CD8-positive, alpha-beta memory T cell (primary cell): ENCODE data around the gene NR2C2. TPM values are rescaled to one million over a fixed set of nuclear protein-coding genes. Genes with fewer than 3 reads are reported as not detected.

Source experiments
- CTCF ChIA-PET: fragments of 350-600 bp; sonication (Branson Sonifier 250); formaldehyde crosslinking; loops from one replicate; lab custom pipeline; 2021; ENCODE audit warnings: antibody characterized with exemption; lab: Charles Lee
- POLR2A ChIA-PET: fragments of 350-600 bp; sonication (Branson Sonifier 250); formaldehyde crosslinking; loops from one replicate; lab custom pipeline; 2021; ENCODE audit warnings: antibody characterized with exemption; lab: Charles Lee
- DNase-seq, 5 donors: peaks; one replicate each; pipeline versions ENCODE4 v3.0.0 to v3.0.0-alpha.2; 2020 to 2022; ENCODE audit warnings: mixed read lengths in 1 of 5
- H3K27ac ChIP-seq: one replicate; pipeline ENCODE4 v1.7.0; 2013; ENCODE audit warnings: low read depth, mild to moderate bottlenecking, low read length, moderate library complexity
- H3K27me3 ChIP-seq: 2 replicates; pipeline ENCODE4 v1.7.0; 2013; ENCODE audit warnings: low read length, mild to moderate bottlenecking; ENCODE audit not compliant: insufficient read depth, poor library complexity, severe bottlenecking
- H3K36me3 ChIP-seq: 2 replicates; pipeline ENCODE4 v1.7.0; 2013; ENCODE audit warnings: mild to moderate bottlenecking, low read length, moderate library complexity; ENCODE audit not compliant: insufficient read depth
- H3K4me1 ChIP-seq: 2 replicates; pipeline ENCODE4 v1.7.0; 2013; ENCODE audit warnings: mild to moderate bottlenecking, low read length, moderate library complexity; ENCODE audit not compliant: insufficient read depth
- H3K4me3 ChIP-seq: 2 replicates; pipeline ENCODE4 v1.7.0; 2013; ENCODE audit warnings: mild to moderate bottlenecking, low read length
- H3K9me3 ChIP-seq: 2 replicates; pipeline ENCODE4 v1.7.0; 2013; ENCODE audit warnings: mild to moderate bottlenecking, low read length
- H3K27ac Mint-ChIP-seq, 8 donors: one replicate each; pipeline ENCODE4 v1.8.0; 2020 to 2021; ENCODE audit warnings: mixed read lengths in 8 of 8, mild to moderate bottlenecking in 6 of 8, inconsistent platforms in 3 of 8, moderate library complexity in 3 of 8
- H3K27me3 Mint-ChIP-seq, 2 donors: one replicate each; pipeline ENCODE4 v1.8.0; 2020 to 2021; ENCODE audit warnings: mixed read lengths in 2 of 2, mild to moderate bottlenecking in 1 of 2, moderate library complexity in 1 of 2
- H3K36me3 Mint-ChIP-seq, 3 donors: one replicate each; pipeline ENCODE4 v1.8.0; 2020 to 2021; ENCODE audit warnings: mixed read lengths in 3 of 3, inconsistent platforms in 1 of 3, mild to moderate bottlenecking in 1 of 3
- H3K4me1 Mint-ChIP-seq, 3 donors: one replicate each; pipeline ENCODE4 v1.8.0; 2020 to 2021; ENCODE audit warnings: mixed read lengths in 3 of 3, inconsistent platforms in 1 of 3, mild to moderate bottlenecking in 1 of 3
- H3K4me3 Mint-ChIP-seq, 7 donors: one replicate each; pipeline ENCODE4 v1.8.0; 2020 to 2021; ENCODE audit warnings: mixed read lengths in 7 of 7, mild to moderate bottlenecking in 6 of 7, moderate library complexity in 4 of 7, inconsistent platforms in 2 of 7
- H3K9me3 Mint-ChIP-seq, 5 donors: one replicate each; pipeline ENCODE4 v1.8.0; 2020 to 2022; ENCODE audit warnings: mixed read lengths in 5 of 5, mild to moderate bottlenecking in 3 of 5, moderate library complexity in 2 of 5, inconsistent platforms in 1 of 5
- polyA plus RNA-seq: library from polyadenylated mRNA; unstranded; fragments of 300-500 nt; fragmentation: Illumina TruSeq; gene quantifications from one replicate; pipeline ENCODE4 v1.2.3, GENCODE V29; 2021
- total RNA-seq, 2 experiments: library from RNA; stranded (reverse); gene quantifications; one replicate each; pipeline ENCODE4 v1.2.3, GENCODE V29; 2021

Gene NR2C2
- total and polyA plus RNA-seq, 3 experiments from 2014 or later: 14.5 to 47.1 (median 46.7) TPM

GRCh38 chr3:14980689-14981088 is 33.3 kb downstream of the NR2C2 start:
- Mint-ChIP-seq H3K4me1 (peaks cover 34 to 61% (median 60%) of the 10 kb centered on the region in 3 donors), H3K9me3 (peaks cover 0 to 7% (median 0%) of the 10 kb centered on the region in 5 donors), H3K27me3 (no peaks in the 10 kb centered on the region), H3K27ac (peak overlapping the region in 2 of 8 donors; percentile 32 to 47), H3K4me3 (no peak overlapping the region), H3K36me3 (peaks cover 7 to 26% (median 21%) of the 10 kb centered on the region in 3 donors)
- H3K27me3 ChIP-seq: no peaks in the 10 kb centered on the region
- ChIA-PET CTCF (no interaction called here), POLR2A (no interaction called here)
- H3K4me1 ChIP-seq: no peaks in the 10 kb centered on the region
- H3K36me3 ChIP-seq: no peaks in the 10 kb centered on the region
- DNase-seq: no peak
- H3K27ac ChIP-seq: no peak overlapping the region
- H3K4me3 ChIP-seq: no peak overlapping the region
- H3K9me3 ChIP-seq: no peaks in the 10 kb centered on the region

GRCh38 chr3:14984581-14985113 is 37.3 kb downstream of the NR2C2 start:
- Histone ChIP-seq H3K27me3 (no peaks in the 10 kb centered on the region), H3K27ac (no peak overlapping the region), H3K9me3 (no peaks in the 10 kb centered on the region), H3K4me1 (peaks cover 7% of the 10 kb centered on the region), H3K4me3 (no peak overlapping the region), H3K36me3 (no peaks in the 10 kb centered on the region)
- peaks cover 34 to 66% (median 65%) of the 10 kb centered on the region in 3 donors for H3K4me1 Mint-ChIP-seq
- peaks cover 7 to 13% (median 11%) of the 10 kb centered on the region in 3 donors for H3K36me3 Mint-ChIP-seq
- DNase-seq: no peak
- H3K27me3 Mint-ChIP-seq: no peaks in the 10 kb centered on the region
- CTCF ChIA-PET: no interaction called here
- POLR2A ChIA-PET: interaction anchor here (0.5 kb wide), 1 partner anchor 116 kb away, joined by 3 read pairs; no protein-coding TSS in a partner anchor
- peak overlapping the region in 1 of 8 donors; percentile 32 for H3K27ac Mint-ChIP-seq
- H3K4me3 Mint-ChIP-seq: no peak overlapping the region
- H3K9me3 Mint-ChIP-seq: peaks cover 0 to 7% (median 0%) of the 10 kb centered on the region in 5 donors

GRCh38 chr3:14988988-14989394 is 41.6 kb downstream of the NR2C2 start:
- ChIA-PET CTCF (no interaction called here), POLR2A (interaction anchor here (0.7 kb wide), 1 partner anchor 661 kb away, joined by 4 read pairs; no protein-coding TSS in a partner anchor)
- Histone ChIP-seq H3K27me3 (no peaks in the 10 kb centered on the region), H3K4me3 (no peak overlapping the region), H3K36me3 (no peaks in the 10 kb centered on the region), H3K9me3 (no peaks in the 10 kb centered on the region), H3K27ac (no peak overlapping the region), H3K4me1 (peaks cover 14% of the 10 kb centered on the region)
- Mint-ChIP-seq H3K27ac (peak overlapping the region in 6 of 8 donors; percentile 1 to 93 (median 40)), H3K4me3 (no peak overlapping the region), H3K9me3 (peaks cover 0 to 7% (median 0%) of the 10 kb centered on the region in 5 donors), H3K4me1 (peaks cover 52 to 89% (median 84%) of the 10 kb centered on the region in 3 donors), H3K36me3 (peaks cover 3 to 10% (median 9%) of the 10 kb centered on the region in 3 donors), H3K27me3 (no peaks in the 10 kb centered on the region)
- DNase-seq: peak in 2 of 5 donors; percentile 16 to 50

- H3K4me3 ChIP-seq: no peak overlapping the region
- no peaks in the 10 kb centered on the region for H3K9me3 ChIP-seq
- peaks cover 14% of the 10 kb centered on the region for H3K4me1 ChIP-seq
- Mint-ChIP-seq H3K4me3 (peak overlapping the region in 2 of 7 donors; percentile 4 to 22), H3K27ac (peak overlapping the region in 6 of 8 donors; percentile 18 to 96 (median 48)), H3K9me3 (no peaks in the 10 kb centered on the region), H3K36me3 (peaks cover 0 to 5% (median 3%) of the 10 kb centered on the region in 3 donors), H3K4me1 (peaks cover 49 to 85% (median 78%) of the 10 kb centered on the region in 3 donors), H3K27me3 (no peaks in the 10 kb centered on the region)
- no peaks in the 10 kb centered on the region for H3K27me3 ChIP-seq
- ChIA-PET POLR2A (interaction anchor here (0.7 kb wide), 1 partner anchor 659 kb away, joined by 4 read pairs; no protein-coding TSS in a partner anchor), CTCF (no interaction called here)
- no peak overlapping the region for H3K27ac ChIP-seq
- DNase-seq: no peak
- no peaks in the 10 kb centered on the region for H3K36me3 ChIP-seq
These were observed 42.8 kb downstream of the NR2C2 start for GRCh38 chr3:14989943-14990779.

- no peak for DNase-seq
- Mint-ChIP-seq H3K4me3 (no peak overlapping the region), H3K4me1 (peaks cover 52 to 87% (median 78%) of the 10 kb centered on the region in 3 donors), H3K9me3 (no peaks in the 10 kb centered on the region), H3K27me3 (no peaks in the 10 kb centered on the region), H3K27ac (peak overlapping the region in 6 of 8 donors; percentile 10 to 72 (median 37)), H3K36me3 (peaks cover 0 to 5% (median 4%) of the 10 kb centered on the region in 3 donors)
- Histone ChIP-seq H3K4me1 (peaks cover 14% of the 10 kb centered on the region), H3K9me3 (no peaks in the 10 kb centered on the region), H3K27me3 (no peaks in the 10 kb centered on the region), H3K4me3 (no peak overlapping the region), H3K27ac (no peak overlapping the region), H3K36me3 (no peaks in the 10 kb centered on the region)
- POLR2A ChIA-PET: no interaction called here
- CTCF ChIA-PET: no interaction called here
These were observed 43.4 kb downstream of the NR2C2 start for GRCh38 chr3:14990780-14991148.

GRCh38 chr3:14991151-14991742 is 43.9 kb downstream of the NR2C2 start:
- ChIA-PET POLR2A (interaction anchor here (0.7 kb wide), 1 partner anchor 388 kb away, joined by 5 read pairs; no protein-coding TSS in a partner anchor), CTCF (no interaction called here)
- Histone ChIP-seq H3K36me3 (no peaks in the 10 kb centered on the region), H3K27ac (no peak overlapping the region), H3K4me1 (peaks cover 13% of the 10 kb centered on the region), H3K27me3 (no peaks in the 10 kb centered on the region), H3K9me3 (no peaks in the 10 kb centered on the region), H3K4me3 (no peak overlapping the region)
- Mint-ChIP-seq H3K27ac (peak overlapping the region in 6 of 8 donors; percentile 17 to 72 (median 43)), H3K36me3 (peaks cover 0 to 5% (median 5%) of the 10 kb centered on the region in 3 donors), H3K27me3 (no peaks in the 10 kb centered on the region), H3K9me3 (no peaks in the 10 kb centered on the region), H3K4me3 (no peak overlapping the region), H3K4me1 (peaks cover 53 to 86% (median 77%) of the 10 kb centered on the region in 3 donors)
- no peak for DNase-seq

GRCh38 chr3:14991818-14992612 is 44.6 kb downstream of the NR2C2 start:
- peak overlapping the region in 4 of 8 donors; percentile 6 to 94 (median 78) for H3K27ac Mint-ChIP-seq

More at GRCh38 chr3:14991818-14992612, 44.6 kb downstream of the NR2C2 start:
- Histone ChIP-seq H3K4me1 (peaks cover 7% of the 10 kb centered on the region), H3K4me3 (no peak overlapping the region), H3K9me3 (no peaks in the 10 kb centered on the region), H3K27ac (no peak overlapping the region), H3K27me3 (no peaks in the 10 kb centered on the region), H3K36me3 (no peaks in the 10 kb centered on the region)
- no peak for DNase-seq
- Mint-ChIP-seq H3K4me3 (no peak overlapping the region), H3K36me3 (peaks cover 0 to 5% (median 5%) of the 10 kb centered on the region in 3 donors), H3K9me3 (no peaks in the 10 kb centered on the region), H3K4me1 (peaks cover 49 to 83% (median 71%) of the 10 kb centered on the region in 3 donors), H3K27me3 (no peaks in the 10 kb centered on the region)
- POLR2A ChIA-PET: interaction anchor here (0.7 kb wide), 1 partner anchor 389 kb away, joined by 5 read pairs; no protein-coding TSS in a partner anchor
- CTCF ChIA-PET: no interaction called here
